CD14-positive monocyte (primary cell): ENCODE measurements around the gene C22orf39. TPM values are rescaled to one million over a fixed set of nuclear protein-coding genes. Genes with fewer than 3 reads are reported as not detected.
A peak's percentile ranks its signal among the peaks of the same experiment; 100 is the strongest.

Source experiments
- DNase-seq, 3 donors: peaks; one replicate each; pipeline ENCODE4 v3.0.0-alpha.2; 2011 to 2022
- H2AFZ ChIP-seq: 2 replicates; pipeline ENCODE4 v1.6.0; 2012; ENCODE audit warnings: mild to moderate bottlenecking, low read depth, low read length, inconsistent platforms; ENCODE audit not compliant: insufficient read depth, poor library complexity, severe bottlenecking
- H3K27ac ChIP-seq, 2 donors: 1 replicate in 1 of 2; 2 replicates in 1 of 2; pipeline ENCODE4 v1.5.1; 2012 to 2013; ENCODE audit warnings: low read length in 2 of 2, control low read depth in 1 of 2, inconsistent platforms in 1 of 2, low read depth in 1 of 2, mild to moderate bottlenecking in 1 of 2
- H3K27me3 ChIP-seq, 2 donors: one replicate each; pipeline versions ENCODE4 v1.6.0 to v1.6.1; 2011 to 2013; ENCODE audit warnings: low read length in 2 of 2; ENCODE audit not compliant: control insufficient read depth in 2 of 2, insufficient read depth in 2 of 2
- H3K36me3 ChIP-seq, 2 donors: replicated peaks in 1 of 2; 1 replicate in 1 of 2; 2 replicates in 1 of 2; pipeline versions ENCODE4 v1.5.1 to v1.6.1; 2012 to 2013; ENCODE audit warnings: low read length in 2 of 2, control low read depth in 1 of 2, inconsistent platforms in 1 of 2, mild to moderate bottlenecking in 1 of 2; ENCODE audit not compliant: insufficient read depth in 2 of 2, control insufficient read depth in 1 of 2
- H3K4me1 ChIP-seq, 2 donors: 1 replicate in 1 of 2; 2 replicates in 1 of 2; pipeline versions ENCODE4 v1.5.1 to v1.6.1; 2012 to 2013; ENCODE audit warnings: low read length in 2 of 2, control low read depth in 1 of 2, inconsistent platforms in 1 of 2, mild to moderate bottlenecking in 1 of 2, moderate library complexity in 1 of 2; ENCODE audit not compliant: insufficient read depth in 2 of 2, control insufficient read depth in 1 of 2
- H3K4me2 ChIP-seq: replicated peaks from 2 replicates; pipeline ENCODE3; 2012; ENCODE audit warnings: low read length, moderate library complexity, mild to moderate bottlenecking; ENCODE audit not compliant: poor library complexity, severe bottlenecking; ENCODE audit errors: extremely low read depth
- H3K4me3 ChIP-seq, 3 experiments: fragments of 200-600 bp in 1 of 3; sonication (generic) in 1 of 3; replicated peaks in 1 of 3; 1 replicate in 2 of 3; 2 replicates in 1 of 3; pipeline ENCODE4 v1.5.1; 2011 to 2013; ENCODE audit warnings: low read length in 3 of 3, mild to moderate bottlenecking in 3 of 3, control low read depth in 2 of 3, low read depth in 2 of 3, inconsistent platforms in 1 of 3, moderate library complexity in 1 of 3
- H3K79me2 ChIP-seq: 2 replicates; pipeline ENCODE4 v1.6.0; 2012; ENCODE audit warnings: mild to moderate bottlenecking, control low read depth, inconsistent platforms, low read length, moderate library complexity; ENCODE audit not compliant: insufficient read depth
- H3K9ac ChIP-seq: 2 replicates; pipeline ENCODE4 v1.6.0; 2017; ENCODE audit warnings: low read length, mild to moderate bottlenecking; ENCODE audit not compliant: insufficient read depth, poor library complexity, severe bottlenecking
- H3K9me3 ChIP-seq, 2 donors: replicated peaks in 1 of 2; 1 replicate in 1 of 2; 2 replicates in 1 of 2; pipeline versions ENCODE4 v1.5.1 to v1.6.1; 2012 to 2013; ENCODE audit warnings: low read length in 2 of 2, control low read depth in 1 of 2; ENCODE audit not compliant: control insufficient read depth in 1 of 2, insufficient read depth in 1 of 2
- H4K20me1 ChIP-seq: 2 replicates; pipeline ENCODE4 v1.6.0; 2012; ENCODE audit warnings: mild to moderate bottlenecking, low read length, control low read depth, moderate library complexity; ENCODE audit not compliant: insufficient read depth
- H3K27ac Mint-ChIP-seq, 7 donors: one replicate each; pipeline ENCODE4 v1.8.0; 2020; ENCODE audit warnings: mild to moderate bottlenecking in 7 of 7, mixed read lengths in 7 of 7, moderate library complexity in 6 of 7, inconsistent platforms in 2 of 7
- H3K27me3 Mint-ChIP-seq, 3 donors: one replicate each; pipeline ENCODE4 v1.8.0; 2021 to 2022; ENCODE audit warnings: low read depth in 3 of 3, mild to moderate bottlenecking in 3 of 3, mixed read lengths in 3 of 3, moderate library complexity in 3 of 3, inconsistent platforms in 1 of 3
- H3K36me3 Mint-ChIP-seq, 2 donors: one replicate each; pipeline ENCODE4 v1.8.0; 2020; ENCODE audit warnings: mixed read lengths in 2 of 2, inconsistent platforms in 1 of 2, mild to moderate bottlenecking in 1 of 2
- H3K4me1 Mint-ChIP-seq: one replicate; pipeline ENCODE4 v1.8.0; 2020; ENCODE audit warnings: mild to moderate bottlenecking, mixed read lengths
- H3K4me3 Mint-ChIP-seq, 2 donors: one replicate each; pipeline ENCODE4 v1.8.0; 2020; ENCODE audit warnings: mild to moderate bottlenecking in 2 of 2, mixed read lengths in 2 of 2, moderate library complexity in 1 of 2
- H3K9me3 Mint-ChIP-seq, 7 donors: one replicate each; pipeline ENCODE4 v1.8.0; 2020 to 2022; ENCODE audit warnings: mixed read lengths in 7 of 7, mild to moderate bottlenecking in 6 of 7, moderate library complexity in 6 of 7, inconsistent platforms in 2 of 7
- CTCF ChIP-seq: fragments of 200-600 bp; IDR thresholded peaks from one replicate; pipeline ENCODE4 v1.8.0; 2022; ENCODE audit warnings: antibody characterized with exemption, mild to moderate bottlenecking
- whole genome bisulfite sequencing: methylation state at CpG from one replicate; pipeline ENCODE4 v1.1.5; 2013; ENCODE audit warnings: missing lambda C conversion rate; ENCODE audit not compliant: insufficient coverage; 5-methylcytosine and 5-hydroxymethylcytosine counted together
- intact Hi-C, 2 donors: fragments of 100-400 bp; cut with micrococcal nuclease; formaldehyde crosslinking; loops; one replicate each; pipeline versions ENCODE4 v1.15.0 to v1.15.1; 2023
- polyA plus RNA-seq, 3 donors: library from polyadenylated mRNA; depleted of rRNA in 1 of 3; unstranded in 2 of 3; stranded (reverse) in 1 of 3; fragments of 300-500 nt in 2 of 3; fragments of >200 nt in 1 of 3; fragmentation: Illumina TruSeq in 2 of 3; gene quantifications; 1 replicate in 2 of 3; 2 replicates in 1 of 3; pipeline ENCODE4 v1.2.3, GENCODE V29; 2012 to 2021

Gene C22orf39
- polyA plus RNA-seq, 3 donors = 21.2 to 40.3 (median 38.4) TPM

DNA sequence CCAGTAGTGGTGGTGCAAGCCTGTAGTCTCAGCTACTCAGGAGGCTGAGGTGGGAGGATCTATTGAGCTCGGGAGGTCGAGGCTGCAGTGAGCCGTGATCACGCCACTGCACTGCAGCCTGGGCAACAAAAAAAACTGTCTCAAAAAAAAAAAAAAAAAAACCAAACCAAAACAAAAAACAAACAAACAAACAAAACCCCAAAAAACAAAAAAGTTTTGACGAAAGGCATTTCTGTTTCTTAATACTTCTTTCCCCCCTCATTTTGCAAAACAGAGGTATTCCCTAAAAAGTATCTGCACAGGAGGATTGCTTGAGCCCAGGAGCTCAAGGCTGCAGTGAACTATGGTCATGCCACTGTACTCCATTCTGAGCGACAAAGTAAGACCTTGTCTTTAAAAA is 27.2 kb downstream of the C22orf39 start:
- Histone ChIP-seq H3K36me3 (peaks cover 0 to 5% of the 10 kb centered on the region in 2 donors), H4K20me1 (peaks cover 94% of the 10 kb centered on the region), H3K4me1 (peaks cover 22 to 27% of the 10 kb centered on the region in 2 donors), H3K4me2 (no peak overlapping the region), H2AFZ (no peak overlapping the region), H3K9ac (no peak overlapping the region), H3K4me3 (no peak overlapping the region), H3K79me2 (peaks cover 99% of the 10 kb centered on the region), H3K27ac (peak overlapping the region in 1 of 2 donors; percentile 73), H3K9me3 (no peaks in the 10 kb centered on the region), H3K27me3 (no peaks in the 10 kb centered on the region)
- peak overlapping the region in 2 of 7 donors; percentile 69 to 83 for H3K27ac Mint-ChIP-seq
- no peak for TF ChIP-seq CTCF
- H3K27me3 Mint-ChIP-seq = no peaks in the 10 kb centered on the region
- peaks cover 0 to 1% (median 0%) of the 10 kb centered on the region in 7 donors for H3K9me3 Mint-ChIP-seq
- 88% methylated on average over 1 of the region's 6 CpGs for WGBS
- peaks cover 1 to 14% of the 10 kb centered on the region in 2 donors for H3K36me3 Mint-ChIP-seq
- no peak for DNase-seq
- H3K4me3 Mint-ChIP-seq = no peak overlapping the region
- intact Hi-C loops = no loop called here
- peaks cover 45% of the 10 kb centered on the region for H3K4me1 Mint-ChIP-seq

DNA sequence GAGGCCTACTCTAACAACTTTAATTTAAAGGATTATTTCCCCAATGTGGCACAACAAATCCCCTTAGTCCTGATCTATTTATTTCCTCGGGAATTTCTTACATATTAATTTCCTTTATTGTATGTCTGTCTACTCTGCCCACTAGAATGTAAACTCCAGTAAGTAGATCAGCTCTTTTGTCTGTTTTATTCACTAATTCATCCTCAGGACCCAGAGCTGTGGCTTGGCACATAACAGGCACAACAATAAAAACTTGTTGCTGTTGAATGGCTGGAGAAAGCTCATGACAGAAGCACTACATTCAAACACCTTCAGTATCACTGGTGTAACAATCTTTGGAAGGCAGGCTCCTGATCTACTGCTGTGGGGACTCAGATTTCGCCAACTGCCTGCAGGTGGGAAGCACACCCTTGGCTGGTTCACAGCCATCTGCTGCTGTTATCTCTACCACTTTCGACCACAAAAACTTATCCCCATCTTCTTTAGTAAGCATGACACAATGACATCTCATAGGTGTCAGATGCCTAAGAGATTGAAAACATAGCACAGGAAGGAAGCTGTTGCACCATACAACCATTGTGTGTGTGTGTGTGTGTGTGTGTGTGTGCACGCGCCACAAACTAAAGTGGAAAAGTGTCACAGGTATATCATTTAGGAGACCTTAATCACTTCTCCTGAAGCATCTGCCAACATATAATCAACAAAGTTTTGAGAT is 27.9 kb downstream of the C22orf39 start:
- H3K36me3 ChIP-seq = peaks cover 0 to 2% of the 10 kb centered on the region in 2 donors
- Mint-ChIP-seq H3K9me3 (peaks cover 0 to 1% (median 0%) of the 10 kb centered on the region in 7 donors), H3K27ac (peak overlapping the region; percentile 69 to 90 (median 82)), H3K4me1 (peaks cover 43% of the 10 kb centered on the region), H3K4me3 (no peak overlapping the region), H3K27me3 (no peaks in the 10 kb centered on the region), H3K36me3 (peaks cover 1 to 14% of the 10 kb centered on the region in 2 donors)
- peaks cover 94% of the 10 kb centered on the region for H4K20me1 ChIP-seq
- no peak overlapping the region for H2AFZ ChIP-seq
- peaks cover 22 to 27% of the 10 kb centered on the region in 2 donors for H3K4me1 ChIP-seq
- peak overlapping the region in 1 of 2 donors; percentile 73 for H3K27ac ChIP-seq
- H3K4me3 ChIP-seq = no peak overlapping the region
- peaks cover 99% of the 10 kb centered on the region for H3K79me2 ChIP-seq
- no peak for TF ChIP-seq CTCF
- H3K9ac ChIP-seq = peak overlapping the region; percentile 10
- DNase-seq = no peak
- intact Hi-C loops = no loop called here
- no peaks in the 10 kb centered on the region for H3K9me3 ChIP-seq
- no peaks in the 10 kb centered on the region for H3K27me3 ChIP-seq
- no peak overlapping the region for H3K4me2 ChIP-seq
- WGBS = 50% methylated on average over 1 of the region's 5 CpGs
